Measurements from ENCODE around the gene UCK1.

The UCK1 gene

GRCh38 chr9:131530920-131531832 lies at the start of gene UCK1:
UCK1 (minus strand) TSS chr9:131531263; CDS start chr9:131531174, 89 bp downstream.
- peak within 1 kb of the TSS; percentile 92 for H2AFZ ChIP-seq (ENCODE audit: low read depth, low read length)
- H3K36me3 ChIP-seq (ENCODE audit: insufficient read depth, low read length): peaks cover 41% of the 10 kb centered on the region
- peak within 1 kb of the TSS; percentile 74 for H3K27ac ChIP-seq (ENCODE audit: low read length)
- ATAC-seq (ENCODE audit: insufficient read depth, low read depth) (peak; percentile 87), DNase-seq (peak; percentile 79)
- peak within 1 kb of the TSS; percentile 60 for H3K9ac ChIP-seq (ENCODE audit: low read depth, low read length)
- peaks cover 25% of the 10 kb centered on the region for H3K79me2 ChIP-seq (ENCODE audit: insufficient read depth, low read length)
- TF ChIP-seq CTCF (IDR thresholded peaks at IDR 0.05; ENCODE audit: borderline replicate concordance, extremely low read depth, low read length, poor library complexity, severe bottlenecking): no peak
- no peak for TF ChIP-seq EZH2 (IDR thresholded peaks at IDR 0.05; ENCODE audit: borderline replicate concordance, low read depth, low read length, severe bottlenecking)
- H3K4me1 ChIP-seq (ENCODE audit: insufficient read depth, low read length): peaks cover 33% of the 10 kb centered on the region
- H3K27me3 ChIP-seq (ENCODE audit: insufficient read depth, low read length, poor library complexity): no peaks in the 10 kb centered on the region
- H4K20me1 ChIP-seq (ENCODE audit: insufficient read depth, low read length): peaks cover 13% of the 10 kb centered on the region; the same call in 1 of the 2 replicates
- no peaks in the 10 kb centered on the region for H3K9me3 ChIP-seq (ENCODE audit: insufficient read depth, low read length, severe bottlenecking)
- H3K4me3 ChIP-seq (ENCODE audit: low read depth in 1 of 2, low read length in 2 of 2): peak within 1 kb of the TSS; percentile 59 to 75; a peak in 3 of 4 replicates
- peak within 1 kb of the TSS; percentile 69 for H3K4me2 ChIP-seq (ENCODE audit: insufficient read depth, low read length)

DNA sequence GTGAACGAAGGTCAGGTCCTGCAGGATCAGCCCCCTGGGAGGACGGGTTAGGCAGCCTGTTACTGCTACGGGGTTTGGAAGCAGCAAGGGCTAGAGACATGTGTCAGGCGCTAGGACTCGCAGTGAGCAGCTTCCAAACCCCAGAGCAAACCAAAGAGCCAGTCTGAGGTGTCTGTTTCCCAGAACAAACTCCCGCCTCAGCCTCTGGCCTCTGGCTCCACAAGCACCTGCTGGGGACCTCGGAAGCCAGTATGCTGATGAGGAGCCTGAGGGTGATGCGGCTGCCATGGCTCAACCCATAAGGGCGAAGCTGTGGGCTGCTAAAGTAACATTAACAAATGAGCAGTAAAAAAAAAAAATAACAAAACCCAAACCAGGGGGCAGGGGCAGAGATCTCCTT lies 49.3 kb upstream of the UCK1 start:
- Histone ChIP-seq H3K9me3 (ENCODE audit: insufficient read depth, low read length, severe bottlenecking) (no peaks in the 10 kb centered on the region), H3K9ac (ENCODE audit: low read depth, low read length) (no peak overlapping the region), H3K4me2 (ENCODE audit: insufficient read depth, low read length) (no peak overlapping the region), H4K20me1 (ENCODE audit: insufficient read depth, low read length) (peaks cover 4% of the 10 kb centered on the region), H3K79me2 (ENCODE audit: insufficient read depth, low read length) (no peaks in the 10 kb centered on the region), H2AFZ (ENCODE audit: low read depth, low read length) (no peak overlapping the region), H3K27me3 (ENCODE audit: insufficient read depth, low read length, poor library complexity) (no peaks in the 10 kb centered on the region), H3K4me3 (ENCODE audit: low read depth in 1 of 2, low read length in 2 of 2) (no peak overlapping the region), H3K4me1 (ENCODE audit: insufficient read depth, low read length) (peaks cover 10% of the 10 kb centered on the region), H3K27ac (ENCODE audit: low read length) (no peak overlapping the region), H3K36me3 (ENCODE audit: insufficient read depth, low read length) (peaks cover 53% of the 10 kb centered on the region)
- ATAC-seq (ENCODE audit: insufficient read depth, low read depth) (no peak), DNase-seq (no peak)
- no peak for TF ChIP-seq EZH2 (IDR thresholded peaks at IDR 0.05; ENCODE audit: borderline replicate concordance, low read depth, low read length, severe bottlenecking)
- no peak for TF ChIP-seq CTCF (IDR thresholded peaks at IDR 0.05; ENCODE audit: borderline replicate concordance, extremely low read depth, low read length, poor library complexity, severe bottlenecking)

GRCh38 chr9:131579789-131580211 lies 48.7 kb upstream of the UCK1 start:
- Histone ChIP-seq H3K9ac (ENCODE audit: low read depth, low read length) (no peak overlapping the region), H3K27ac (ENCODE audit: low read length) (no peak overlapping the region), H3K9me3 (ENCODE audit: insufficient read depth, low read length, severe bottlenecking) (no peaks in the 10 kb centered on the region), H3K4me2 (ENCODE audit: insufficient read depth, low read length) (no peak overlapping the region), H2AFZ (ENCODE audit: low read depth, low read length) (no peak overlapping the region), H4K20me1 (ENCODE audit: insufficient read depth, low read length) (peaks cover 4% of the 10 kb centered on the region), H3K79me2 (ENCODE audit: insufficient read depth, low read length) (no peaks in the 10 kb centered on the region), H3K27me3 (ENCODE audit: insufficient read depth, low read length, poor library complexity) (no peaks in the 10 kb centered on the region), H3K4me3 (ENCODE audit: low read depth in 1 of 2, low read length in 2 of 2) (no peak overlapping the region), H3K36me3 (ENCODE audit: insufficient read depth, low read length) (peaks cover 52% of the 10 kb centered on the region), H3K4me1 (ENCODE audit: insufficient read depth, low read length) (peaks cover 4% of the 10 kb centered on the region)
- ATAC-seq (ENCODE audit: insufficient read depth, low read depth) (no peak), DNase-seq (no peak)
- TF ChIP-seq EZH2 (IDR thresholded peaks at IDR 0.05; ENCODE audit: borderline replicate concordance, low read depth, low read length, severe bottlenecking) (no peak), CTCF (IDR thresholded peaks at IDR 0.05; ENCODE audit: borderline replicate concordance, extremely low read depth, low read length, poor library complexity, severe bottlenecking) (no peak)
